Lower leg skin (tissue), 4 donors: ENCODE results near the gene MUC6. TPM values are rescaled to one million over a fixed set of nuclear protein-coding genes. Genes with fewer than 3 reads are reported as not detected.

Source experiments
- DNase-seq, 2 donors: peaks; one replicate each; pipeline ENCODE4 v3.0.0-alpha.2; 2019; ENCODE audit warnings: low spot score in 2 of 2
- H3K4me3 ChIP-seq: fragments of 200-600 bp; sonication (generic); 2 replicates; pipeline ENCODE4 v1.5.1; 2017; ENCODE audit warnings: mild to moderate bottlenecking, low read depth; ENCODE audit not compliant: poor library complexity, severe bottlenecking
- CTCF ChIP-seq, 3 donors: fragments of 450-650 bp; IDR thresholded peaks; one replicate each; pipeline ENCODE4 v1.5.1; 2016; ENCODE audit warnings: antibody characterized with exemption in 3 of 3, mild to moderate bottlenecking in 3 of 3, moderate library complexity in 2 of 3
- POLR2A ChIP-seq, 2 donors: fragments of 450-650 bp; IDR thresholded peaks; one replicate each; pipeline ENCODE4 v1.6.1; 2016 to 2017; ENCODE audit warnings: antibody characterized with exemption in 2 of 2, mild to moderate bottlenecking in 1 of 2, moderate library complexity in 1 of 2
- WGBS, 2 donors: methylation state at CpG; one replicate each; pipeline ENCODE4 v1.1.5; 2018; 5-methylcytosine and 5-hydroxymethylcytosine counted together
- intact Hi-C: fragments of 100-400 bp; cut with DNase I; formaldehyde crosslinking; loops from one replicate; pipeline ENCODE4 v1.15.0; 2023; ENCODE audit warnings: low total_unique reads
- total RNA-seq, 4 donors: library from RNA; depleted of rRNA; stranded (reverse); fragments of >200 nt; gene quantifications; one replicate each; pipeline ENCODE4 v1.1.0, GENCODE V29; 2016

The MUC6 gene
- total RNA-seq, 4 donors from 2014 or later = not detected

DNA sequence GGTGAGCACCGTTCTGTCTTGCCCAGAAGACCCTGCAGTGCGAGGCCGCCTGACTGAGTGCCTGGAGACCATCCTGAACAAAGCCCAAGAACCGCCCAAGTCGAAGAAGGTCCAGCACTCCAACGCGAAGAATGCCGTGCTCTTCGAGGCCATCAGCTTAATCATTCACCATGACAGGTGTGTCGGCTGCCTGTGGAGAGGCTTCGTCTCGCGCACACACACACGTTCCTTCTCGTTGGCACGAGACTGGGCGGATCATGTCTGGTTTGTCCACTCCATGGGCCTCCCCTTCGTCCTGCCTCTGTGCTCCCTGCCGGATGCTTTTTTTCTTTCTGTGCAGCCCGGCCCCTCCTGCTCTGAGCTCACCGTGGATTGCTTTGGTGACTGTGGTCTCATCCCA is 51.1 kb downstream of the MUC6 start:
- intact Hi-C loops = no loop called here
- 92 to 94% methylated on average over 20 to 21 of the region's 21 CpGs for WGBS, 2 donors
- H3K4me3 ChIP-seq = no peak overlapping the region
- no peak for TF ChIP-seq CTCF (IDR thresholded peaks at IDR 0.05)
- no peak for TF ChIP-seq POLR2A (IDR thresholded peaks at IDR 0.05)
- DNase-seq = no peak

DNA sequence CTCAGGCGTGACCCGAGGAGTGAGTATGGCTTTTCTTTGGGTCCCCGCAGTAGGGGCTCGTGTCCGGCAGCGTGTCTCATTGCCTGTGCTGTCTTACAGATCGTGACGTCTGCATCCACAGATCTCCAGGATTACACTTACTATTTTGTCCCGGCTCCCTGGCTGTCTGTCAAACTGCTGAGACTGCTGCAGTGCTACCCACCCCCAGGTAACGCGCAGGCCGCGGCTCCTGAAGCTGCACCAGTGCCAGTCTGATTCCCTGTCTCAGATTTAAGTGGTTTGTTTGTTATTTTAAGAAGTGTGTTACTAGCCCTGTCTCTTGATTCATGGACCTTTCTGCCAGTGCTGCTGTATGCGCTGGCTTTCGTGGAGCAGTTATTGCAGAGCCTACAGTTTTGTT is 52.0 kb downstream of the MUC6 start:
- 86 to 93% methylated on average over 15 of the region's 15 CpGs for WGBS, 2 donors
- H3K4me3 ChIP-seq = no peak overlapping the region
- TF ChIP-seq CTCF (IDR thresholded peaks at IDR 0.05) (no peak), POLR2A (IDR thresholded peaks at IDR 0.05) (no peak)
- no peak for DNase-seq
- intact Hi-C loops = no loop called here

- no peak for DNase-seq
- WGBS, 2 donors = 89 to 91% methylated on average over 14 of the region's 14 CpGs
- intact Hi-C loops = no loop called here
- no peak for TF ChIP-seq CTCF (IDR thresholded peaks at IDR 0.05)
- no peak for TF ChIP-seq POLR2A (IDR thresholded peaks at IDR 0.05)
- no peak overlapping the region for H3K4me3 ChIP-seq
Observed at GRCh38 chr11:981764-982163, 54.8 kb downstream of the MUC6 start.

GRCh38 chr11:980438-981357 is 55.8 kb downstream of the MUC6 start:
- DNase-seq = no peak
- TF ChIP-seq POLR2A (IDR thresholded peaks at IDR 0.05) (no peak), CTCF (IDR thresholded peaks at IDR 0.05) (no peak)
- intact Hi-C loops = no loop called here
- H3K4me3 ChIP-seq = no peak overlapping the region
- 73 to 84% methylated on average over 14 to 26 of the region's 26 CpGs for WGBS, 2 donors

DNA sequence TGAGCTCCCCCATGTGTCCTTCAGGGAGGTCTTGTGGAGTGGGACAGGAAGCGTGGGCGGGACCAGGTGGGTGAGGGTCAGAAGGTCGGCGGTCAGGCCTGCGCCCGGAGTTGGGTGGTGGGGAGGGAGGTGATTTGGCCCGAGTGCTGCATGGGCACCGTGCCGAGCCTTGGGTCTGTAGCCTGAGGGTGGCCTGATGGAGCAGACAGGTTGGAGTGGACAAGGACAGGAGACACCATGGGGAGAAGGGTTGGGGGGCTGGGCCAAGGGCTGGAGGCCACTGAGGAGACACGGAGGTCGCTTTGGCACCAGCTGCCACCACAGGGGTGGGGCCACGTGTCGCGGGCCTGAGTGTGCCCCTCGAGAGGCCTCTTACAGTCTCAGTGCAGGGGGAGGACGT is 57.7 kb downstream of the MUC6 start:
- no peak for DNase-seq
- H3K4me3 ChIP-seq = no peak overlapping the region
- intact Hi-C loops = no loop called here
- TF ChIP-seq CTCF (IDR thresholded peaks at IDR 0.05) (no peak), POLR2A (IDR thresholded peaks at IDR 0.05) (no peak)
- 78 to 83% methylated on average over 16 of the region's 16 CpGs for WGBS, 2 donors
